Activated naive CD4-positive, alpha-beta T cell treated with anti-CD3 and anti-CD28 coated beads, Interleukin-2, amount 10 ng/mL, durations not matched to agents 7 days and 5 days (primary cell): ENCODE results near the gene ST7.
"Not testable (repeated sequence)": the region's sequence is repeated elsewhere in the genome, so short reads cannot be mapped to it uniquely, and the experiment has no call there.

ENCODE experiments used
- CTCF ChIA-PET: fragments of 350-600 bp; sonication (Branson Sonifier 250); formaldehyde crosslinking; loops from one replicate; lab custom pipeline; 2021; ENCODE audit warnings: antibody characterized with exemption; lab: Charles Lee
- DNase-seq: peaks from one replicate; pipeline ENCODE4 v3.0.0-alpha.2; 2020
- H3K27ac Mint-ChIP-seq: one replicate; pipeline ENCODE4 v1.8.0; 2021; ENCODE audit warnings: mild to moderate bottlenecking, moderate library complexity, mixed read lengths
- H3K27me3 Mint-ChIP-seq: one replicate; pipeline ENCODE4 v1.8.0; 2021; ENCODE audit warnings: mild to moderate bottlenecking, mixed read lengths
- H3K36me3 Mint-ChIP-seq: one replicate; pipeline ENCODE4 v1.8.0; 2021; ENCODE audit warnings: mixed read lengths
- H3K4me1 Mint-ChIP-seq: one replicate; pipeline ENCODE4 v1.8.0; 2021; ENCODE audit warnings: mixed read lengths
- H3K4me3 Mint-ChIP-seq: one replicate; pipeline ENCODE4 v1.8.0; 2021; ENCODE audit warnings: mild to moderate bottlenecking, moderate library complexity, mixed read lengths
- H3K9me3 Mint-ChIP-seq: one replicate; pipeline ENCODE4 v1.8.0; 2021; ENCODE audit warnings: mixed read lengths

ST7 gene

DNA sequence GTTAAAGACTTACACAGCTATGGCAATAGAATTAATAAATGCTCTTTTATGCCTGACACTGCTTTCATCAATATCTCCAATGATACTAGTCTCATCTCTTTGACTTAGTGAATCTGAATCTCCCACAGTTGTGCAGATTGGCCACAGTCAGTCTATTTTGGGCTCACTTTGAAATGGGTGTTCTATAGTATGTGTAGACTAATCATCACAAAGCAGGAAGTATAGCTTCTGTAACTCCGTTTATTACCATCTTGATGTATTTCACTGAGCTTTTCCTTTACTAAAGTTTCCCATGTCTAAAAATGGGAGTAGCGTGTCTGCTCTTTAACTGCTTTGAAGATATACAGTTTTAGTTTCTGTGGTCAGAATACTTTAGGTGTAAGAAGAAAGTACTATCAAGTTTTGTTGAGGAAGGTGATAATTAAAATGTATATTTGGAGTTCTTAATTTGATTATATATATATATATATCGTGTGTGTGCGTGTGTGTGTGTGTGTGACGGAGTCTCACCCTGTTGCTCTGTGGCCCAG is 70.1 kb downstream of the ST7 start:
- DNase-seq: no peak
- CTCF ChIA-PET: interaction anchor here (0.7 to 1.6 kb wide), 2 partner anchors 15 to 104 kb away, joined by 3 read pairs; no protein-coding TSS in a partner anchor
- H3K27me3 Mint-ChIP-seq: no peaks in the 10 kb centered on the region
- H3K36me3 Mint-ChIP-seq: no peaks in the 10 kb centered on the region
- H3K9me3 Mint-ChIP-seq: no peaks in the 10 kb centered on the region
- H3K4me3 Mint-ChIP-seq: no peak overlapping the region
- H3K27ac Mint-ChIP-seq: no peak overlapping the region
- peaks cover 7% of the 10 kb centered on the region for H3K4me1 Mint-ChIP-seq

DNA sequence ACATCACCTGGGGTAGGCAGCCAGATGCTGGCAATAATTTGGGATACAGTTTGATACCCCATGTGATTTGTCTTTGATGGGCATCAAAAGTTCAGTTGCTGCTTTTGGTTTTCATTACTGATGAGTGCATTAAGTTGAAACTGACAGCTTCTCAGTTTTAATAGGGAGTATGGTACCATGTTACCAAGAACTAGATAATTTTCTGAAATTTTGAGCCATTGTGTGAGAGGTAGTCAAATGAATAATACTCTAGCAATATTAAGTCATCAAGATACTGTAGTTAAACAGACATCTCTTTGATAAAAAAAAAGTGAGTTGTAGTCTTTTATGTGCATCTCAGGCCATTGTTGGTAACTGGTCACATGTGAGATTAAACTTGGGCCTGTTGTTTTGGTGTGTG is 71.5 kb downstream of the ST7 start:
- DNase-seq: no peak
- CTCF ChIA-PET: no interaction called here
- peaks cover 7% of the 10 kb centered on the region for H3K4me1 Mint-ChIP-seq
- no peaks in the 10 kb centered on the region for H3K27me3 Mint-ChIP-seq
- H3K4me3 Mint-ChIP-seq: no peak overlapping the region
- no peaks in the 10 kb centered on the region for H3K36me3 Mint-ChIP-seq
- H3K9me3 Mint-ChIP-seq: no peaks in the 10 kb centered on the region
- H3K27ac Mint-ChIP-seq: no peak overlapping the region

DNA sequence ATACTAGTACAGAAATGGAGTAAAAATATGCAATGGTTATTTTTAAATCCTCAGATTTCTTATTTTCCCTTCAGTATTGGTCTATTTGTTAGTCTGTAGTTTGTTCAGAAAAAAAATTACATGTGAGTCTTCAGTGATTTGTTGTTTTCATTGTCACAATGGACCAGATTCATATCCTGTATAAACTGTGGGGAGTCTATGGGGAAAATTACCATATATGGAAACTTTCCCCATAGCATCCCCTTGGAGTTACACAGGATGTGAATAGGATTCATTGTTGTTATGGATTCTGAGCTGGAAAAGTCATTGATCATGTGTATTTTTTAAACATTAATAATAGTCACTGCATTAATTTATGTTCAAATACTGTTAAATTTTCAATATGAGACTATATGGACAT is 72.6 kb downstream of the ST7 start:
- Mint-ChIP-seq H3K4me1 (peaks cover 7% of the 10 kb centered on the region), H3K27me3 (no peaks in the 10 kb centered on the region), H3K9me3 (peaks cover 3% of the 10 kb centered on the region), H3K27ac (no peak overlapping the region), H3K4me3 (no peak overlapping the region), H3K36me3 (no peaks in the 10 kb centered on the region)
- CTCF ChIA-PET: no interaction called here
- DNase-seq: no peak

DNA sequence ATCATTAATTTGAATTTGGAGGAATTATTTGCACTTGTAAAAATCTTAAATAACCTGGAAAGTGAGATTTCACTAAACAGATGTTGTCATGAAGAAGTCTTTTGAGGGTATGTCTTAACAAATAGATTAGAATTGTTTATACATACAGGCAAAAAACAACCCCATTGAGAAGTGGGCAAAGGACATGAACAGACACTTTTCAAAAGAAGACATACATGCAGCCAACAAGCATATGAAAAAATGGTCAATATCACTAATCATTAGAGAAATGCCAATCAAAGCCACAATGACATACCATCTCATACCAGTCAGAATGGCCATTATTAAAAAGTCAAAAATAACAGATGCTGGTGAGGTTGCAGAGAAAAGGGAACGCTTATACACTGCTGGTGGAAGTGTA is 77.0 kb downstream of the ST7 start:
- CTCF ChIA-PET, H3K27ac Mint-ChIP-seq, H3K4me1 Mint-ChIP-seq, H3K36me3 Mint-ChIP-seq, H3K27me3 Mint-ChIP-seq, H3K4me3 Mint-ChIP-seq, DNase-seq, H3K9me3 Mint-ChIP-seq: not testable (repeated sequence)

DNA sequence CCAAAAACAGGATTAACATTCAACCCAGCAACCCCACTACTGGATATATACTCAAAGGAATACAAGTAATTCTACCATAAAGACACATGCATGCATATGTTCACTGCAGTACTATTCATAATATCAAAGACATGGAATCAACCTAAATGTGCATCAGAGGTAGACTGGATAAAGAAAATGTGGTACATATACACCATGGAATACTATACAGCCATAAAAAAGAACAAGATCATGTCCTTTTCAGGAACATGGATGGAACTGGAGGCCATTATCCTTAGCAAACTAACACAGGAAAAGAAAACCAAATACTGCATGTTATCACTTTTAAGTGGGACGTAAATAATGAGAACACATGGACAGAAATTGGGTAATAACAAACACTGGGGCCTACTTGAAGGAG is 77.5 kb downstream of the ST7 start:
- H3K27me3 Mint-ChIP-seq, H3K27ac Mint-ChIP-seq, H3K36me3 Mint-ChIP-seq, CTCF ChIA-PET, H3K4me1 Mint-ChIP-seq, H3K9me3 Mint-ChIP-seq, DNase-seq, H3K4me3 Mint-ChIP-seq: not testable (repeated sequence)

DNA sequence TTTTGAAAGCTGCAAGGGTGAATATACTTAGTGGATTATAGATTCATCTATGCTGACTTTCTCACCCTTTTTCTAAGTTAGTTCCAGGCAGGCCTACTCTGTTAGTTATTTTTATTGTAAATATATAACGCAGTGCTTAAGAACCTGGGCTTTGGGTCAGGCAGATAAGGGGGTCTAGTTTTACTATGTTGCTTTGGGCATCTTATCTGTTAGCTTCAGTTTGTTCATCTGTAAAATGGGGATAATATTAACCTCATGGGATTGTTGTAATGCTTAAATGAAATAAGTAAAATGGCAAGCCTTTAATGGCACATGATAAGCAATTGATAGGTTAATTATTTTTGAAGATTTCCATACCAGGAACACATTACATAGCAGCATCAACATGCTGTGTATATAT is 79.5 kb downstream of the ST7 start:
- Mint-ChIP-seq H3K4me3 (no peak overlapping the region), H3K27me3 (no peaks in the 10 kb centered on the region), H3K27ac (no peak overlapping the region), H3K9me3 (peaks cover 5% of the 10 kb centered on the region), H3K36me3 (no peaks in the 10 kb centered on the region), H3K4me1 (no peaks in the 10 kb centered on the region)
- no peak for DNase-seq
- CTCF ChIA-PET: no interaction called here

DNA sequence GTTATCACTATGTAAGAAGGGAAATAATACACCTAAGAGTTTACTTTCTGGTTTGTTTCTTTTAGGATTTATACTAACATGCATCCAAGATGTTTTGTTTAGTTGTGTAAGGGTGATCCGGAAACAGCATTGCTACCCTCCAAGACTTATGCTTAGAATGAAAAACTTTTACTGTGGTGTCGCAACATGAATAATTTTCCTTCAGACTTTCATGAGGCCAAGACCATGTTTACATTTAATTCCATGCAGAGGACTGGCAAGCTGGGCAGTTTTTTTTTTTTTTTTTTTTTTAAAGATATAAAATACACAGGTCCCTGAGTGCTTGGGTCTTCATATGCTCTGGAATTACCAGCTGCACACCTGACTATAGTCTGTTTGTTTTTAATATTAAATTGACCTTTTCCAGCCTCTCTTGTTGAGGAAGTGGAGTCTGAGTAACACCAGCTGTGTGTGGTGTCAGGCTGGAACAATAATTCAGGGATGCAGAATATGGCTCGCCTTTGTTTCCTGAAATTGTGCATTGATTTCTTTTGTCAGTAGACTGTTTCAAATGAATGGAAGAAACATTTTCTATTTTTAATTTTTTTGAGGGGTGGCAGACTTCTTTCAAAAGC is 81.7 kb downstream of the ST7 start:
- Mint-ChIP-seq H3K27me3 (peaks cover 4% of the 10 kb centered on the region), H3K4me1 (no peaks in the 10 kb centered on the region), H3K27ac (no peak overlapping the region), H3K4me3 (no peak overlapping the region), H3K9me3 (peaks cover 5% of the 10 kb centered on the region), H3K36me3 (no peaks in the 10 kb centered on the region)
- CTCF ChIA-PET: no interaction called here
- no peak for DNase-seq

DNA sequence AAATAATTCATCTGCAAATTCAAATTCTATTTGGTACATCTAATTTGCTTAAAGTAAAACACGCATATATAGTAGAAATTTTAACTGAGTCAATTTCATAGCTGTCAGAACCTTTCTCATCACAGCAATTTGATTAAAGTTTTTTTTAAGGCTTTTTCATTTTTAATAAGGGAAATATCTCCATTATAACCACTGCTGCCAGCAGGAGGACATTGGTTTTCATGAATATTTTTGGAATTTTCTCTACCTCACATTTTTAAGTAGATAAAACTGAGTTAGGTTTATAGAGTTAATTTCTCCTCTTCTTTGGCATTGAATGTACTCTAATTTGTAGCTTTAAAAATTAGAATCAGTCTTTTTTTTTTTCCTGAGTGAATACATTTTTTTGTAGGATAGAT is 82.2 kb downstream of the ST7 start:
- Mint-ChIP-seq H3K4me3 (no peak overlapping the region), H3K4me1 (no peaks in the 10 kb centered on the region), H3K36me3 (no peaks in the 10 kb centered on the region), H3K27ac (no peak overlapping the region), H3K27me3 (peaks cover 5% of the 10 kb centered on the region), H3K9me3 (peaks cover 5% of the 10 kb centered on the region)
- CTCF ChIA-PET: no interaction called here
- no peak for DNase-seq

DNA sequence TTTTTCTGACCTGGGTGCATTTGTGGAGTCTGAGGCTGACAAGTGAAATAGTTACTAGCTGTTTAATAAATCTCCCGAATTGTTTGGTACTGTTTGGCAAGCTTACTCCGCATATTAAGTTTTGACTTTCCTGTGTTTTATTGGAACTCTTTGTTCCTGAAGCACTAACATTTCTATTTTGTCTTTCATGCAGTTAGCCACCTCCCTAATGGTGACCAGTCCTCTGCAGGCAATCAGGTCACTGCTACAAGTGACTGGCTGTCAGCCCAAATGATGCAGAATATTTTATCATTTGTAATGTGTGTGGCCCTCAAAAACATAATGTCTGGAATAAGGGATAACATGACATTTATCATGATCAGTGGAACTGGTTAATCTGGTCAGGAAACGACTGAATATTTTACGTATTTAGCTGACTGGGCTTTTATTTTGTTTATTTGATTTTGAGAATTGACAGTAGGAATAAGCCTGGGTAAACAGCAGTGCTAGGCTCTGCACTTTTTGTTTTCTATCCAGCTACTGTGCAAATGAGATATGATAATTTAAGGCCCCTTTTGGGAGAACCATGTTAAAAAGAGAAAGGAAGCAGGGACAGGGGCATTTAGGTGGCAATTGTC is 82.9 kb downstream of the ST7 start:
- H3K36me3 Mint-ChIP-seq: no peaks in the 10 kb centered on the region

DNA sequence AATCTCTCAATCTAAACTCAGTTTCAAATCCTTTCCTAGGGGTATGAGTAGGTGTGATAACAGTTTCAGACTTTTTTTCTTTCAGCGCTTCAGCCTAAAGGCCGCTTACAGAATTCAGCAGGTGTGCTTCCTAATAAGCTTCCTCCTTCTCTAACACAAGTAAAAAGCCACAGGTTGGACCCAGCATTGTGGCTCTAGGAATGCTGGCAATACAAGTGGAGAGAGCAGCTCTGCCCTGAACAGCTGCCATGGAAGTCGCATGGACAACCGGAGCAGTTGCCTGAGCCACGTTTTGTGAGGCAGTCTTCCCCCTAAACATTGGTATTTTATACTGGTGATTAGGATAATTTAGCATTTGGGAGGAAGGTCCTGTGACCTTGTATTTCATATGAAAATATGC is 83.5 kb downstream of the ST7 start:
- Mint-ChIP-seq H3K4me3 (no peak overlapping the region), H3K4me1 (peaks cover 5% of the 10 kb centered on the region)

More for the DNA sequence above, 82.9 kb downstream of the ST7 start:
- Mint-ChIP-seq H3K27ac (no peak overlapping the region), H3K4me1 (peaks cover 4% of the 10 kb centered on the region), H3K27me3 (peaks cover 5% of the 10 kb centered on the region), H3K4me3 (no peak overlapping the region), H3K9me3 (no peaks in the 10 kb centered on the region)
- CTCF ChIA-PET: interaction anchor here (1.1 kb wide), 1 partner anchor 48 kb away, joined by 5 read pairs; no protein-coding TSS in a partner anchor
- no peak for DNase-seq

DNA sequence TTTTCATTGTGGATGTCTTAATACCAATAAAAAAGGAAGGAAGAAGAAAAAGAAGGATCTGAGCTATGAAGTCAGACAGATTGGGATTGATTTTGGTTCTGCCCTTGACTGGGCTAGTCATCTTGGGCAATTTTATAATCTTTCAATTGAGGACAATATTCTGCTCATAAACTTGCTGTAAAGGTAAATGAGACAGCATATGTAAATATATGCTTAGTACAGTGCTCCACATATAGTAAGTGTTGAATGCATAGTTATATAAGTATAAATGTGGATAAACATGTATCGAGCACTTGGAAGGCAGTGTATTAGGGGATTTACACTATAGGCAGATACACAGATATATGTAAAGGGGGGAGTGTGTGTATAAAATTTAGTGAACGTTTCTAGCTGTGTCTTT is 85.1 kb downstream of the ST7 start:
- peaks cover 5% of the 10 kb centered on the region for H3K4me1 Mint-ChIP-seq
- CTCF ChIA-PET: no interaction called here
- no peak overlapping the region for H3K27ac Mint-ChIP-seq

More for the DNA sequence above, 83.5 kb downstream of the ST7 start:
- H3K36me3 Mint-ChIP-seq: no peaks in the 10 kb centered on the region
- H3K27me3 Mint-ChIP-seq: peaks cover 5% of the 10 kb centered on the region
- H3K27ac Mint-ChIP-seq: no peak overlapping the region
- CTCF ChIA-PET: interaction anchor here (1.1 to 1.2 kb wide), 2 partner anchors 49 to 53 kb away, joined by 3 to 5 read pairs; no protein-coding TSS in a partner anchor
- H3K9me3 Mint-ChIP-seq: no peaks in the 10 kb centered on the region
- no peak for DNase-seq

DNA sequence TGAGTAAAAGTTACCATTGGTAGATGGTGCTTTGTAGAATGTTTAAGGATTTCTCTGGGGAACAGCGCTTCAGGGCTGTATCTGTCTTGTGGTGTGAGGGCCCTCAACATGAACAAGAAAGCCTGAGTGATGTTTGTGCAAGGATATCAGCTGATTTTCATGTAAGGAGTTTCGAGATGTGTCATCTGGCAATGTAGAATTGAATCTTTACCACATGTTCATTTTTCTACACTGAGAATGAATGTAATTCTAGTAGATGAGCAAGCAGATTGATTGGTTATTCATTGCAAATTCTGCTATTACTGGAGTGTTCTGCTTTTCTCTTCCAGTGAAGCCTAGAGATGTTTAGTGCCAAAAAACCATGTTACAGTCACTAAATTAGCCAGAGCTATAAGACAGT is 87.7 kb downstream of the ST7 start:
- Mint-ChIP-seq H3K9me3 (no peaks in the 10 kb centered on the region), H3K4me3 (no peak overlapping the region), H3K4me1 (peaks cover 5% of the 10 kb centered on the region), H3K27me3 (peaks cover 9% of the 10 kb centered on the region), H3K27ac (no peak overlapping the region), H3K36me3 (no peaks in the 10 kb centered on the region)
- CTCF ChIA-PET: no interaction called here
- no peak for DNase-seq

More for the DNA sequence above, 85.1 kb downstream of the ST7 start:
- DNase-seq: no peak
- peaks cover 5% of the 10 kb centered on the region for H3K27me3 Mint-ChIP-seq
- H3K9me3 Mint-ChIP-seq: no peaks in the 10 kb centered on the region
- no peaks in the 10 kb centered on the region for H3K36me3 Mint-ChIP-seq
- no peak overlapping the region for H3K4me3 Mint-ChIP-seq

DNA sequence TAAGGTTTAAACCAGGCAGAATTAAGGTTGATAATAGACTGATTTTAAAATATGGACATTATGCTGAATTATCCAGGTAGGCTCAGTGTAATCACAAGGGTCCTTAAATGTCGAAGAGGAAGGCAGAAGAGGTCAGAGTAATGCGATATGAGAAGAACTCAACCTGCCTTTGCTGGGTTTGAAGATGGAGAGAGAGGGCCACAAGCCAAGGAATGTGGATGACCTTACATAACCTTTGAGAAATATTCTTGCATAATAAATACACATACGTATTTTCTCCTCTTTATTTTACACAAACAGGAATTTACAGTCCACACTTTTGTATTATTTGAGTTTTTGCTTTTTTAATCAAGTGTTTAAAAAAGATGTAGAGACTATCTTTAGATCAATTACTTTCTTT is 88.5 kb downstream of the ST7 start:
- Mint-ChIP-seq H3K27me3 (peaks cover 14% of the 10 kb centered on the region), H3K27ac (no peak overlapping the region), H3K36me3 (no peaks in the 10 kb centered on the region), H3K4me1 (peaks cover 9% of the 10 kb centered on the region), H3K4me3 (no peak overlapping the region), H3K9me3 (no peaks in the 10 kb centered on the region)
- CTCF ChIA-PET: no interaction called here
- DNase-seq: no peak

DNA sequence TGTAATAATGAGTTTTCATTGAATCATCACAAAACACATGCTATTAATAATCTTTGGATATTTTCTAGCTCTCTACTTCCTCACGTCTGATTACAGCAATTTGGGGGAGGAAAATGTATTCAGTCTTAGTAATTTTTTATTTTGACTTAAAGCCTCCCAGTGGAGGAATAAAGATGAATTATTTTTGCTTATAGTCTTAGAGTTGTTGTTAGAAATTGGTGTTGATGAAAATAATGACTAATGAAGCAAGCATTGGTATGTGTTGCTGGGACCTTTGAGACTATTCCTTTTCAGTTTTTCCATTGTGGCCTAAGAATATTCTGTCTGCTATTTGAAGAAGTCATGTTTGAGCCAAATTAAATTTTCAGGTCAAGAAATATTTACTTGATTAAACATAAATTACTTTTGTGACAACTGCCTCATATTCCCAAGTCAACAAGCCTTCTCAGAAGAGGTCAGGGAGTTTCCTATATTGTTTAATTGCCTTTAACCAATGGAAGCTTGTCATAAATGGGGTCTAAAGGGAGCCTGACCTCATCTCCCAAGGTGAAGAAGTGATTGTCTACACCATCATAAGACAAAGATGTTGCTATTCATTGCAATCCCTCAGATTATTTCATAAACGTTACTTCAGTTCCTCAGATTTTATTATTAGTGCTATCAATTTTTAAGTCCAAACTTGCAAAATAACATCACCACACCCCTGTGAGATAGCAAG is 90.0 kb downstream of the ST7 start:
- CTCF ChIA-PET: no interaction called here
- Mint-ChIP-seq H3K9me3 (no peaks in the 10 kb centered on the region), H3K27ac (no peak overlapping the region), H3K4me3 (no peak overlapping the region), H3K27me3 (peaks cover 14% of the 10 kb centered on the region), H3K4me1 (peaks cover 15% of the 10 kb centered on the region), H3K36me3 (no peaks in the 10 kb centered on the region)
- no peak for DNase-seq
